SK-N-SH (cell line): ENCODE data around the gene CFAP68.

Experiments used
- CHD2 ChIP-seq: fragments of 150-350 bp; IDR thresholded peaks from 2 replicates; pipeline ENCODE4 v1.6.1; 2018; ENCODE audit warnings: low read length; ENCODE audit not compliant: partially characterized antibody
- CTCF ChIP-seq: fragments of 200-600 bp; sonication (generic); IDR thresholded peaks from 2 replicates; pipeline ENCODE4 v1.6.1; 2017; ENCODE audit warnings: antibody characterized with exemption, mild to moderate bottlenecking, moderate library complexity
- EP300 ChIP-seq, 2 experiments: IDR thresholded peaks; 2 replicates each; pipeline versions ENCODE4 v1.4.0 to v1.6.1; 2012; ENCODE audit warnings: borderline replicate concordance in 1 of 2, low read depth in 1 of 2, low read length in 1 of 2
- FOXM1 ChIP-seq: IDR thresholded peaks from 2 replicates; pipeline ENCODE4 v1.4.0; 2012; ENCODE audit warnings: low read depth, mild to moderate bottlenecking
- MXI1 ChIP-seq: IDR thresholded peaks from 2 replicates; pipeline ENCODE4 v1.6.1; 2012; ENCODE audit warnings: mild to moderate bottlenecking, low read depth, low read length, improper control_type of control experiment
- POLR2AphosphoS5 ChIP-seq: IDR thresholded peaks from 2 replicates; pipeline ENCODE4 v1.6.1; 2012; ENCODE audit warnings: low read depth, low read length
- SIN3A ChIP-seq: IDR thresholded peaks from 2 replicates; pipeline ENCODE4 v1.6.1; 2012; ENCODE audit warnings: low read depth, mild to moderate bottlenecking, low read length, moderate library complexity, borderline replicate concordance
- TAF1 ChIP-seq: IDR thresholded peaks from 2 replicates; pipeline ENCODE4 v1.6.1; 2012; ENCODE audit warnings: low read depth, mild to moderate bottlenecking, low read length, moderate library complexity, borderline replicate concordance
- YY1 ChIP-seq: IDR thresholded peaks from 2 replicates; pipeline ENCODE4 v1.4.0; 2012; ENCODE audit warnings: low read depth, mild to moderate bottlenecking
- TF ChIP-seq, protein P1 (sequence below): IDR thresholded peaks from 2 replicates; pipeline ENCODE4; 2012
- TF ChIP-seq, protein P2 (sequence below): IDR thresholded peaks from 2 replicates; pipeline ENCODE4 v1.6.1; 2012; ENCODE audit warnings: mild to moderate bottlenecking, low read depth, low read length, moderate library complexity
- TF ChIP-seq, protein P3 (sequence below): IDR thresholded peaks from 2 replicates; pipeline ENCODE4 v1.4.0; 2012; ENCODE audit warnings: low read depth
- TF ChIP-seq, protein P4 (sequence below): fragments of 150-350 bp; IDR thresholded peaks from 2 replicates; pipeline ENCODE4 v1.6.1; 2016; ENCODE audit warnings: mild to moderate bottlenecking, low read depth, low read length

DNA sequence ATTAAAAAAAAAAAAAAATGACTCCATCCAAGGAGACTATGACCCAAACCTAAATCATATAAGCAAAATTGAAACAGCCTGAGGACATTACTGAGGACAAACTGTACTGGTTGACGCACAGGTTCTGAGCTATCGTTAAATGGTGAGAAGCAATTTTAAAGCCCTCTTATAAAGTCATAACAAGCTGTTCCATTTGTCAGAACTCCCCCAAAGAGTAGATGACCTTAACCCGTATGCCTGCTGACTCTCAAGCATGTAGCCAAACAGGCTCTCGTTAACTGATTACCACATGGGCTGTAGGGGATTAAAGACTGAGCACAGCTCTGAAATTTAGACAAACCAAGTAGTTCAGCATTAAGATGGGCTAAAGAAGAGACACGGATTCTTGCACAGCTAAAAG is 30.0 kb downstream of the CFAP68 start:
- no peak for TF ChIP-seq CTCF
- no peak for TF ChIP-seq SIN3A
- TF ChIP-seq CHD2 = no peak
- TF ChIP-seq, protein P1, sequence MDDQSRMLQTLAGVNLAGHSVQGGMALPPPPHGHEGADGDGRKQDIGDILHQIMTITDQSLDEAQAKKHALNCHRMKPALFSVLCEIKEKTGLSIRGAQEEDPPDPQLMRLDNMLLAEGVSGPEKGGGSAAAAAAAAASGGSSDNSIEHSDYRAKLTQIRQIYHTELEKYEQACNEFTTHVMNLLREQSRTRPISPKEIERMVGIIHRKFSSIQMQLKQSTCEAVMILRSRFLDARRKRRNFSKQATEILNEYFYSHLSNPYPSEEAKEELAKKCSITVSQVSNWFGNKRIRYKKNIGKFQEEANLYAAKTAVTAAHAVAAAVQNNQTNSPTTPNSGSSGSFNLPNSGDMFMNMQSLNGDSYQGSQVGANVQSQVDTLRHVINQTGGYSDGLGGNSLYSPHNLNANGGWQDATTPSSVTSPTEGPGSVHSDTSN = no peak
- TF ChIP-seq, protein P2, sequence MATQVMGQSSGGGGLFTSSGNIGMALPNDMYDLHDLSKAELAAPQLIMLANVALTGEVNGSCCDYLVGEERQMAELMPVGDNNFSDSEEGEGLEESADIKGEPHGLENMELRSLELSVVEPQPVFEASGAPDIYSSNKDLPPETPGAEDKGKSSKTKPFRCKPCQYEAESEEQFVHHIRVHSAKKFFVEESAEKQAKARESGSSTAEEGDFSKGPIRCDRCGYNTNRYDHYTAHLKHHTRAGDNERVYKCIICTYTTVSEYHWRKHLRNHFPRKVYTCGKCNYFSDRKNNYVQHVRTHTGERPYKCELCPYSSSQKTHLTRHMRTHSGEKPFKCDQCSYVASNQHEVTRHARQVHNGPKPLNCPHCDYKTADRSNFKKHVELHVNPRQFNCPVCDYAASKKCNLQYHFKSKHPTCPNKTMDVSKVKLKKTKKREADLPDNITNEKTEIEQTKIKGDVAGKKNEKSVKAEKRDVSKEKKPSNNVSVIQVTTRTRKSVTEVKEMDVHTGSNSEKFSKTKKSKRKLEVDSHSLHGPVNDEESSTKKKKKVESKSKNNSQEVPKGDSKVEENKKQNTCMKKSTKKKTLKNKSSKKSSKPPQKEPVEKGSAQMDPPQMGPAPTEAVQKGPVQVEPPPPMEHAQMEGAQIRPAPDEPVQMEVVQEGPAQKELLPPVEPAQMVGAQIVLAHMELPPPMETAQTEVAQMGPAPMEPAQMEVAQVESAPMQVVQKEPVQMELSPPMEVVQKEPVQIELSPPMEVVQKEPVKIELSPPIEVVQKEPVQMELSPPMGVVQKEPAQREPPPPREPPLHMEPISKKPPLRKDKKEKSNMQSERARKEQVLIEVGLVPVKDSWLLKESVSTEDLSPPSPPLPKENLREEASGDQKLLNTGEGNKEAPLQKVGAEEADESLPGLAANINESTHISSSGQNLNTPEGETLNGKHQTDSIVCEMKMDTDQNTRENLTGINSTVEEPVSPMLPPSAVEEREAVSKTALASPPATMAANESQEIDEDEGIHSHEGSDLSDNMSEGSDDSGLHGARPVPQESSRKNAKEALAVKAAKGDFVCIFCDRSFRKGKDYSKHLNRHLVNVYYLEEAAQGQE = no peak
- no peak for TF ChIP-seq EP300 (IDR thresholded peaks at IDR 0.05; ENCODE audit: borderline replicate concordance in 1 of 2, low read depth in 1 of 2, low read length in 1 of 2)
- TF ChIP-seq FOXM1 = no peak
- no peak for TF ChIP-seq TAF1
- TF ChIP-seq, protein P3, sequence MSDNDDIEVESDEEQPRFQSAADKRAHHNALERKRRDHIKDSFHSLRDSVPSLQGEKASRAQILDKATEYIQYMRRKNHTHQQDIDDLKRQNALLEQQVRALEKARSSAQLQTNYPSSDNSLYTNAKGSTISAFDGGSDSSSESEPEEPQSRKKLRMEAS = no peak
- no peak for TF ChIP-seq YY1
- TF ChIP-seq, protein P4, sequence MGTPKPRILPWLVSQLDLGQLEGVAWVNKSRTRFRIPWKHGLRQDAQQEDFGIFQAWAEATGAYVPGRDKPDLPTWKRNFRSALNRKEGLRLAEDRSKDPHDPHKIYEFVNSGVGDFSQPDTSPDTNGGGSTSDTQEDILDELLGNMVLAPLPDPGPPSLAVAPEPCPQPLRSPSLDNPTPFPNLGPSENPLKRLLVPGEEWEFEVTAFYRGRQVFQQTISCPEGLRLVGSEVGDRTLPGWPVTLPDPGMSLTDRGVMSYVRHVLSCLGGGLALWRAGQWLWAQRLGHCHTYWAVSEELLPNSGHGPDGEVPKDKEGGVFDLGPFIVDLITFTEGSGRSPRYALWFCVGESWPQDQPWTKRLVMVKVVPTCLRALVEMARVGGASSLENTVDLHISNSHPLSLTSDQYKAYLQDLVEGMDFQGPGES = no peak
- TF ChIP-seq POLR2AphosphoS5 = no peak
- TF ChIP-seq MXI1 = no peak
